Mucosa of stomach (tissue), 1 donor: Measurements from ENCODE around the gene SRRM1.
"Not testable (repeated sequence)": the region's sequence is repeated elsewhere in the genome, so short reads cannot be mapped to it uniquely, and the experiment has no call there.

Experiments
- H3K27me3 ChIP-seq: one replicate; pipeline ENCODE4 v1.7.0; 2013; ENCODE audit warnings: mild to moderate bottlenecking, low read length; ENCODE audit not compliant: control insufficient read depth, insufficient read depth
- H3K36me3 ChIP-seq: one replicate; pipeline ENCODE4 v1.7.0; 2013; ENCODE audit warnings: low read length; ENCODE audit not compliant: control insufficient read depth, insufficient read depth
- H3K4me1 ChIP-seq: one replicate; pipeline ENCODE4 v1.7.0; 2013; ENCODE audit warnings: mild to moderate bottlenecking, low read length; ENCODE audit not compliant: control insufficient read depth, insufficient read depth
- H3K4me3 ChIP-seq: one replicate; pipeline ENCODE4 v1.7.0; 2013; ENCODE audit warnings: low read length
- H3K9ac ChIP-seq: one replicate; pipeline ENCODE4 v1.7.0; 2013; ENCODE audit warnings: mild to moderate bottlenecking, low read length, moderate library complexity
- H3K9me3 ChIP-seq: one replicate; pipeline ENCODE4 v1.7.0; 2013; ENCODE audit warnings: mild to moderate bottlenecking, low read length, moderate library complexity; ENCODE audit not compliant: control insufficient read depth
- donor health status: Pancreatic carcinoma.

SRRM1 gene

DNA sequence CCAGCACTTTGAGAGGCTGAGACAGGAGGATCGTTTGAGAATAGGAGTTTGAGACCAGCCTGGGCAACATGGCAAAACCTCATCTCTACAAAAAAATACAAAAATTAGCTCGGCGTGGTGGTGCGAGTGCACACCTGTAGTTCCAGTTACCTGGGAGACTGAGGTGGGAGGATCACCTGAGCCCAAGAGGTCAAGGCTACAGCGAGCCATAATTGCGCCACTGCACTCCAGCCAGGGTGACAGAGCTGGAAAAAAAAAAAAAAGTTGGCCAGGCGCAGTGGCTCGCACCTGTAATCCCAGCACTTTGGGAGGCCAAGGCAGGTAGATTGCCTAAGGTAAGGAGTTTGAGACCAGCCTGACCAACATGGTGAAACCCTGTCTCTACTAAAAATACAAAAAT is 55.2 kb downstream of the SRRM1 start:
- H3K9me3 ChIP-seq, H3K4me3 ChIP-seq, H3K9ac ChIP-seq, H3K27me3 ChIP-seq, H3K36me3 ChIP-seq: not testable (repeated sequence)
- H3K4me1 ChIP-seq: peaks cover 25% of the 10 kb centered on the region

- no peaks in the 10 kb centered on the region for H3K36me3 ChIP-seq
- no peaks in the 10 kb centered on the region for H3K9me3 ChIP-seq
- H3K4me3 ChIP-seq: no peak overlapping the region
- peaks cover 17% of the 10 kb centered on the region for H3K4me1 ChIP-seq
- H3K27me3 ChIP-seq: no peaks in the 10 kb centered on the region
- no peak overlapping the region for H3K9ac ChIP-seq
Measured at GRCh38 chr1:24699628-24700027, 56.5 kb downstream of the SRRM1 start.

DNA sequence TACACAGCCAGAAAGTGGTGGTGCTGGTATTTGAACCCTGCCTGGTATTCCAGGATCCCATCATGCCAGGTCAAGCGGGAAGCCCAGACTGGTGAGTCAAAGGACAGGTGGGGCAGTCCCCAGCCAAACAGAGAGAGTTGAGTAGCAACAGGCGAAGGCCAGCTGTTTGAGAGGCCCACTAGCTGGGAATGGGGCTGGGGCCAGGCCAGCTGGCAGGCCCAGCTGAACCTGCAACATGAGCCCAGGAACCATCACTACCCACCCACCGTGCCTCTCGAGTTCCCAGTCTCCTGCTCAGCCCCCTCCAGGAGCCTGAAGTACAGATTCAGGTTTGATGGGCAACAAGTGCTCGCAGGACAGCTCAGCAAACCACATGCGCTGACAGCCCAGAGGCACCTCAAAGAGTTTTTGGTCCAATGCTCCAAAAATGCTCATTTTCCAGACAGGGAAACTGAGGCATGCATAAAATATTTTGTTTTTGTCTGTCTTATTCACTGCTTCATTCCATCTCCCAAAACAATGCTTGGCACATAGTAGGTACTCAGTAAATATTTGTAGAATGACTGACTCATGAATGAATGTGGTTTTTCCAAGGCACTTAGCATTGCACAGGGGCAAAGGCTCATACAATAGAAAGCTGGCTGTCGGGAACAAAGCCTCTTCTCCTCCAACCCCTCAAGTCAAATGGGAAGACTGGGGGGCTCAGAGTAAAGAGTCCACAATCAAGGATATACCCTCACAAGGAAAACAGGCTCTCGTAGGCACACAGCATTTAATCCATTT is 59.6 kb downstream of the SRRM1 start:
- Histone ChIP-seq H3K4me3 (no peak overlapping the region), H3K27me3 (no peaks in the 10 kb centered on the region), H3K9ac (no peak overlapping the region), H3K36me3 (no peaks in the 10 kb centered on the region), H3K4me1 (peaks cover 17% of the 10 kb centered on the region), H3K9me3 (no peaks in the 10 kb centered on the region)

DNA sequence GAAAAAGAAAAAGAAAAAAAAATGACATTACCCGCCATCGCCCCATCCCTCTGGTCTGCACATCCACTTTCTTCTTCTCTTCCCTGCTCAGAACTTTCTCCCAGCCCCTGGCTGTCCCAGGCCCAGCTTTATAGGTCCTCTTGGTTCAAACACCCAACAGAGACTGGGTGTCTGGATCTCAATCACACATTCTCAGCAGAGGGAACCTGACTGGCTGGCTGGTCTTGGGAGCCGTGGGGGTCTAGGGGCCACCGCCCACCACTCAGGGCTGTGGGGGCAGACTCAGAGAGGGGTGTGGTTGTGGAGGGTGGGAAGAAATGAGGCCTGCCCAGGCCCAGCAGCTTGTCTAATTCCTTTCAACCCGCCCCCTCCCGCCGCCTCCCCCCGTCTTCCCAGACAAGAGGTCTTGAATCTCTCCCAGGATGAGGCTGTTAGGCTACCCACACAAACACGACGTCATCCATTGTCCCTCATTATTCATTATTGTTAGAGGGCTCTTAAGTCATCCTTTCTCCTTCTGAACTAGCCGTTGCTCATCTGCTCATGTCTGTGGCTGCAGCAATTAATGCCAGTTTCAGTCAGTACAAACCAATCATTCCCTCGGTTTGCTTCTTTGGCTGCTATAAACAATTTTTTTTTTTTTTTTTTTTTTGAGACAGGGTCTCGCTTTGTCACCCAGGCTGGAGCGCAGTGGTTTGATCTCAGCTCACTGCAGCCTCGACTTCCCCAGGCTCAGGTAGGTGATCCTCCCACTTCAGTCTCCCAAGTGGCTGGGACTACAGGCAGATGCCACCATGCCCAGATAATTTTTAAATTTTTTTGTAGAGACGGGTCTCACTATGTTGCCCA is 61.5 kb downstream of the SRRM1 start:
- no peaks in the 10 kb centered on the region for H3K27me3 ChIP-seq
- H3K9ac ChIP-seq: peak overlapping the region; percentile 50
- no peaks in the 10 kb centered on the region for H3K36me3 ChIP-seq
- peaks cover 17% of the 10 kb centered on the region for H3K4me1 ChIP-seq
- H3K9me3 ChIP-seq: no peaks in the 10 kb centered on the region
- H3K4me3 ChIP-seq: no peak overlapping the region

DNA sequence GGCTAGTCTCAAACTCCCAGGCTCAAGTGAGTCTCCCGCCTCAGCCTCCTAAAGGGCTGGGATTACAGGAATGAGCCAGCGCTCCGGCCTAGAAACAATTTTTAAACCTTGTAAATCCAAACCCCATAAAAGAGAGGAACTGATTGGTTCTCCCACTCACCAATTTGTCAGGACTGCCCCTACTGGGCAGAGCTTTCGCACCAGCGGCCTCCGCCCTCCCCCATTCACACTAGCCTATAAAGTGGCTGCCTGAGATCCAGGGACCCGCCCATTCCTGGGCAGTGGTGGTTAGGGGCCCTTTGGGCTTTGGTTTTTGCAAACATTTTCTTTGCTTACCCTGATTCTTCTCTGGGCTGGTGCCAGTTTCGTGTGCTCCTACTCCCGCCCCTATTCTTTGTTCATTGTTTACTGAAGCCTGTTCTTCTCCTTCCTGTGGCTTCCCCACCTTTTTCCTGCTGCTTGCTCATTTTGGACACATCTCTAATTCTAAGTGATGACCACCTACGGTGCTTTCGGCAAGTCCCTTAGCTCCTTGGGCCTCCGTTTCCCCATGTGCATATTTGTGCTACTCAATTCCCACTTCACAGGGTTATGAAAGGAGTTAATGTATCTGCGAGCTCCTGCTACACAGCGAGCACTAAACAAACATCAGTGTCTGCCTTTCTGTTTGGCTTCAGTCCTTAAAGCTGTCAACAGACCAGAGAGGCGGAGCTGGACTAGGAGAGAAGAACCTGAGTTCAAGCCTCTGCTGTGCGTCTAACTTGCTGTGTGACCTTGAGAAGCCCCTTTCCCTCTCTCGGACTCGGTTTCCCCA is 62.4 kb downstream of the SRRM1 start:
- Histone ChIP-seq H3K27me3 (no peaks in the 10 kb centered on the region), H3K4me3 (peak overlapping the region; percentile 76), H3K36me3 (no peaks in the 10 kb centered on the region), H3K4me1 (peaks cover 17% of the 10 kb centered on the region), H3K9ac (peak overlapping the region; percentile 50), H3K9me3 (no peaks in the 10 kb centered on the region)

GRCh38 chr1:24706074-24706389 is 62.9 kb downstream of the SRRM1 start:
- not testable (repeated sequence) for H3K27me3 ChIP-seq, H3K36me3 ChIP-seq, H3K9me3 ChIP-seq
- Histone ChIP-seq H3K9ac (peak overlapping the region; percentile 50), H3K4me1 (peaks cover 17% of the 10 kb centered on the region), H3K4me3 (peak overlapping the region; percentile 76)

- H3K9ac ChIP-seq: no peak overlapping the region
- H3K9me3 ChIP-seq: no peaks in the 10 kb centered on the region
- H3K4me3 ChIP-seq: no peak overlapping the region
- H3K36me3 ChIP-seq: no peaks in the 10 kb centered on the region
- no peaks in the 10 kb centered on the region for H3K27me3 ChIP-seq
- H3K4me1 ChIP-seq: peaks cover 17% of the 10 kb centered on the region
Measured at GRCh38 chr1:24707687-24708086, 64.6 kb downstream of the SRRM1 start.

GRCh38 chr1:24708938-24709337 is 65.8 kb downstream of the SRRM1 start:
- no peaks in the 10 kb centered on the region for H3K27me3 ChIP-seq
- H3K4me1 ChIP-seq: peaks cover 17% of the 10 kb centered on the region
- H3K9me3 ChIP-seq: no peaks in the 10 kb centered on the region
- no peaks in the 10 kb centered on the region for H3K36me3 ChIP-seq
- H3K9ac ChIP-seq: no peak overlapping the region
- no peak overlapping the region for H3K4me3 ChIP-seq

DNA sequence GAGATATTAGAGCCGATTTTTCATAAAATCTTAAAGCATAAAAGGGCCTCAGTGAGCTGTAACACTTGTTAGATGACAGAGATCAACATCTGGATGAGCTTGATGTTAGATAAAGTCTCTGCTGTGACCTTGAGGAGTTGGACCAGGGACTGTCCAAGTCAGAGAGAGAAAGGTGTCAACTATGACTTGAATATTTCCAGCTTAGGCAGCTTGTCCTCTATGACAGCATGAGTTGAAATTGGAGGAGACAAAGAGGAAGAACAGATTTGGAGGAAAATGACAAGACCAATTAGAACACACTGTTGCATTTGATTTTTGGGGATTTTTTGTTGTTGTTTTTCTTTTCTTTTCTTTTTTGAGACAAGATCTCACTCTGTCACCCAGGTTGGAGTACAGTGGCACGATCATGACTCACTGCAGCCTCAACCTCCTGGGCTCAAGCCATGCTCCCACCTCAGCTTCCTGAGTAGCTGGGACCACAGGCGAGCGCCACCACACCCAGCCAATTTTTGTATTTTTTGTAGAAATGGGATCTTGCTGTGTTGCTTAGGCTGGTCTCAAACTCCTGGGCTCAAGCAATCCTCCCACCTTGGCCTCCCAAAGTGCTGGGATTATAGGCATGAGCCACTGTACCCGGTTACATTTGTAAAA is 66.8 kb downstream of the SRRM1 start:
- Histone ChIP-seq H3K4me3 (no peak overlapping the region), H3K36me3 (no peaks in the 10 kb centered on the region), H3K4me1 (peaks cover 12% of the 10 kb centered on the region), H3K27me3 (no peaks in the 10 kb centered on the region), H3K9me3 (no peaks in the 10 kb centered on the region), H3K9ac (no peak overlapping the region)

DNA sequence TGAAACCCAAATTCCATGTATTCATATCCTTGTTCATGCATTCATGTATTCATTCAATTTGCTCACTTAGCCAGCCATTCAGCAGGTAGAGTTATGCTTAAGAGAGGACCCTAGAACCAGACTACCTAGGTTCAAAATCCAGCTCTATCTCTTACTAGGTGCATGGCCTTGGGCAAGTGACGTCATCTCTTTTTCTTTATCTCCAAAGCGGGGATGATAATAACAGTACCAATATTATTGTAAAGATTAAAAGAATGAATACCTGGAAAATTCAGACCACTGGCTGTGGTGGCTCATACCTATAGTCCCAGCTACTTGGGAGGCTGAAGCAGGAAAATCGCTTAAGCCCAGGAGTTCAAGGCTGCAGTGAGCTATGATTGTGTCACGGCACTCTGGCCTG is 68.2 kb downstream of the SRRM1 start:
- Histone ChIP-seq H3K9ac (no peak overlapping the region), H3K36me3 (no peaks in the 10 kb centered on the region), H3K4me1 (no peaks in the 10 kb centered on the region), H3K27me3 (no peaks in the 10 kb centered on the region), H3K9me3 (no peaks in the 10 kb centered on the region), H3K4me3 (no peak overlapping the region)

- H3K36me3 ChIP-seq: no peaks in the 10 kb centered on the region
- H3K9me3 ChIP-seq: no peaks in the 10 kb centered on the region
- H3K4me1 ChIP-seq: no peaks in the 10 kb centered on the region
- H3K9ac ChIP-seq: no peak overlapping the region
- H3K4me3 ChIP-seq: no peak overlapping the region
- H3K27me3 ChIP-seq: no peaks in the 10 kb centered on the region
Measured at GRCh38 chr1:24713176-24713575, 70.1 kb downstream of the SRRM1 start.
